ENCODE measurements around the gene ADAT1. TPM values are rescaled to one million over a fixed set of nuclear protein-coding genes. Genes with fewer than 3 reads are reported as not detected.
A peak's percentile ranks its signal among the peaks of the same experiment; 100 is the strongest.

ADAT1 gene
- total RNA-seq, 1 donor from 2014 or later, result 65.8 TPM

- DNase-seq (ENCODE audit: low spot score, unreplicated experiment), result no peak
- Mint-ChIP-seq H3K27me3 (no peaks in the 10 kb centered on the region), H3K27ac (no peak overlapping the region), H3K9me3 (ENCODE audit: low read depth) (no peaks in the 10 kb centered on the region), H3K4me1 (ENCODE audit: low read depth) (peaks cover 16% of the 10 kb centered on the region), H3K4me3 (ENCODE audit: low read depth) (no peak overlapping the region), H3K36me3 (ENCODE audit: insufficient read depth) (peaks cover 45% of the 10 kb centered on the region)
- TF ChIP-seq CTCF (IDR thresholded peaks at IDR 0.05; ENCODE audit: unreplicated experiment), result no peak
Measured at GRCh38 chr16:75629132-75629531, 6.1 kb upstream of the ADAT1 start.

GRCh38 chr16:75628351-75628750 is 5.3 kb upstream of the ADAT1 start:
- Mint-ChIP-seq H3K27ac (no peak overlapping the region), H3K27me3 (no peaks in the 10 kb centered on the region), H3K9me3 (ENCODE audit: low read depth) (no peaks in the 10 kb centered on the region), H3K4me3 (ENCODE audit: low read depth) (no peak overlapping the region), H3K36me3 (ENCODE audit: insufficient read depth) (peaks cover 38% of the 10 kb centered on the region), H3K4me1 (ENCODE audit: low read depth) (peaks cover 13% of the 10 kb centered on the region)
- TF ChIP-seq CTCF (IDR thresholded peaks at IDR 0.05; ENCODE audit: unreplicated experiment), result no peak
- DNase-seq (ENCODE audit: low spot score, unreplicated experiment), result no peak

- no peaks in the 10 kb centered on the region for H3K9me3 Mint-ChIP-seq (ENCODE audit: low read depth)
- peaks cover 8% of the 10 kb centered on the region for H3K4me1 Mint-ChIP-seq (ENCODE audit: low read depth)
- no peak overlapping the region for H3K4me3 Mint-ChIP-seq (ENCODE audit: low read depth)
- no peak for DNase-seq (ENCODE audit: low spot score, unreplicated experiment)
- peaks cover 35% of the 10 kb centered on the region for H3K36me3 Mint-ChIP-seq (ENCODE audit: insufficient read depth)
- TF ChIP-seq CTCF (IDR thresholded peaks at IDR 0.05; ENCODE audit: unreplicated experiment), result no peak
- no peaks in the 10 kb centered on the region for H3K27me3 Mint-ChIP-seq
- H3K27ac Mint-ChIP-seq, result no peak overlapping the region
Measured at GRCh38 chr16:75627851-75628250, 4.8 kb upstream of the ADAT1 start.

GRCh38 chr16:75626806-75627205 is 3.7 kb upstream of the ADAT1 start:
- no peak for DNase-seq (ENCODE audit: low spot score, unreplicated experiment)
- no peak for TF ChIP-seq CTCF (IDR thresholded peaks at IDR 0.05; ENCODE audit: unreplicated experiment)
- H3K4me3 Mint-ChIP-seq (ENCODE audit: low read depth), result no peak overlapping the region
- peaks cover 31% of the 10 kb centered on the region for H3K36me3 Mint-ChIP-seq (ENCODE audit: insufficient read depth)
- H3K9me3 Mint-ChIP-seq (ENCODE audit: low read depth), result no peaks in the 10 kb centered on the region
- peaks cover 10% of the 10 kb centered on the region for H3K4me1 Mint-ChIP-seq (ENCODE audit: low read depth)
- peak overlapping the region; percentile 78 for H3K27ac Mint-ChIP-seq
- no peaks in the 10 kb centered on the region for H3K27me3 Mint-ChIP-seq

GRCh38 chr16:75624921-75625334 is 1.8 kb upstream of the ADAT1 start:
- Mint-ChIP-seq H3K9me3 (ENCODE audit: low read depth) (no peaks in the 10 kb centered on the region), H3K36me3 (ENCODE audit: insufficient read depth) (peaks cover 25% of the 10 kb centered on the region), H3K27ac (peak overlapping the region; percentile 47), H3K4me1 (ENCODE audit: low read depth) (peaks cover 17% of the 10 kb centered on the region), H3K4me3 (ENCODE audit: low read depth) (peak overlapping the region; percentile 15), H3K27me3 (no peaks in the 10 kb centered on the region)
- DNase-seq (ENCODE audit: low spot score, unreplicated experiment), result no peak
- TF ChIP-seq CTCF (IDR thresholded peaks at IDR 0.05; ENCODE audit: unreplicated experiment), result no peak

Measured in progenitor cell of endocrine pancreas (in vitro differentiated cells).